HG03097 (cell line): Measurements from ENCODE around the gene TRPT1.

Experiments used
- ATAC-seq: cut with Tn5 transposase; IDR thresholded peaks from one replicate; pipeline ENCODE4 v1.9.1; 2021; ENCODE audit not compliant: unreplicated experiment, low FRiP score

TRPT1 gene

DNA sequence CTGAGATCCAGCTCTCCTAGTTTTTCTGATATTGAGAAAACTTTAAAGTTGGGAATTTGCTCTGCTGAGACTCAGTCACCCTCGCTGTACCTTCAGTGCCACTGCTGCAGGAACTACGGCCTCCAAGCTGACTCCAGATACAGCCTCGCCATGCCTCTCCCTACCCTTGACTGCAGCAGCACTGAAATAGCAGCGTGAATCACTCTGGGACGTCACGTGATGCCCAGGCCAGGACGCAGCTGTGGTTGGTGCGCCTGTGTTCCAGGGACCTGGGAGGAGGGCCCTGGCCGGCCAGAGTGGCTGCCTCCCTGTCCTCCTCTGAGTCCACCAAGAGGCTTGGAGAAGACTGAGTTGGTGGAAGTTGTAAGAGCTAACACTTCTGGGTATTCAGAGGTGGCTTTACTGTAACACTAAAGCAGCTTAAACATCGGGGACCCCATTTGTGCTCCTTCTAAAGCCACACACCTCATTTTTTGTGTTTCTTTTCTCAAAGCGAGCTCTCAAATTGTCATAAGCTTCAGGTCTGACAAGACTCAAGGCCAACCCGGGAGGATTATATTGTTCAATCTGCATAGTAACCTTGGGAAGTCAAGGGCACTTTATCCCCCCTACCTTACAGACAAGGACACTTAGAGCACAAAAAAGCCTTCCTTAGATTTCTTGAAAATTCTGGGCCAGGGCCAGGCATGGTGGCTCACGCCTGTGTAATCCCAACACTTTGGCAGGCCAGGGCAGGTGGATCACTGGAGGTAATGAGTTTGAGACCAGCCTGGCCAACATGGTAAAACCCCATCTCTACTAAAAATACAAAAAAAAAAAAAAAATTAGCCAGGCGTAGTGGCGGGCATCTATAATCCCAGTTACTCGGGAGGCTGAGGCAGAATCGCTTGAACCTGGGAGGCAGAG, 44.2 kb downstream of the TRPT1 start:
- no peak for ATAC-seq

DNA sequence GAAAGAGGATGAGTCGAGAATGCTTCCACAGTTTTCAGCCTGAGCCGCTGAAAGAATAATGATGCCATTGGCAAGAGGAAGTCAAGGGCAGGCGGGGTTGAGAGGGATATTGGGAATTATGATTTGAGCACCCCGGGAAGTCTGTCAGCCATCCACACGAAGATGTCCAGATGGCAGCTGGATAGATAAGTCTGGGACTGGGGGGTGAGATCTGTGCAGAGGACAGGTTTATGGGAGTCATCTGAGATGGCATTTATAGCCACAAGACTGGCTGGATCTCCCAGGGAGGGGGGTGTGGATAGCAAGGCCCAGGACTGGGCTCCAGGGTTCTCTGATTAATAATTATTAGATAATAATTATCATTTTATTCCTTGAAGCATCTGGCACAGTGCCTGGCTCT, 45.1 kb downstream of the TRPT1 start:
- no peak for ATAC-seq

DNA sequence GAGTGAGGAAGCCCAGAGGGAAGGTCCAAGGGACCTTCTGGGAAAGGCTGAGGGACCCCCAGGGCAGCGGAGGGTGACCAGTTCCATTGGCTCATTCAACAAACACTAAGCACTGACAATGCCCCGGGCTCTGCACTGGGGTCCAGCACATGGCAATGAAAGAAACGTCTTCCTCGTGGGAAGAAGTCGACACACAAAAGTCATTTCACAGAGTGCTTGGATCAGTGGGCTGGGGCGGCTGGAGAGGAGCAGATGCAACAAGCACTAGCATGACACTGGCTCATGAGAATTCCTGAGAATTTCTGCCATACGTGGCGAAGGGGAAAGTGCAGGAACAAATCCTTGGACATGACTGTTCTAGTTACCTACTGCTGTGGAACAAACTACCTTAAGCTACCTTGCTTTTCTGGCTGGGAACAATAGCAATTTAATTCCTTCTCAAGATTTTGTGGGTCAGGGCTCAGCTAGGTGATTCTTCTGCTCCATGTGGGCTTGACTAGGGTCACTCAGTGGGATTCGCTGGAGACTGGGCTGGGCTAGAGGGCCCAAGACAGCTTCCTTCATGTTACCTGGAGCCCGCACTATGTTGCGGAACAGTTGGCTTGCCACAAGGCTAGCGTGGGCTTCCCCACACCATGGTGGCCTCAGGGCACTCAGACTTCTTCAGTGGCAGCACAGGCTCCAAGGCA, 46.9 kb downstream of the TRPT1 start:
- ATAC-seq: no peak

DNA sequence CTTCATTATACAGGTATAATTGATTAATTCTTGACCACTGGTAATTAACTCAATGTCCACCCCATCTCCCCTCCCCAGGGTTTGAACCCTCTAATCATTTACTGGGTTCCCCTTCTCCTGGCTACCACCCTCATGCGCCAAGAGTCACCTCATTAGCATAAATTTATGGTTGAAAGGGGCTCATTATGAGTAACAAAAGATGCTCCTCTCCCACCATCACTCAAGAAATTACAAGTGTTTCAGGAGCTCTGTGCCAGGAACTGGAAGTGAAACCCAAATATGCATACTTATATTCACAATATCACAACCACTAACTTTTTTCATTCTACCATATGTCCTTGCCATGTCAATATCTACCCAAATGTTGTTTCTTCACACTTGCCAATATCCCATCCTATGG, 47.8 kb downstream of the TRPT1 start:
- no peak for ATAC-seq

DNA sequence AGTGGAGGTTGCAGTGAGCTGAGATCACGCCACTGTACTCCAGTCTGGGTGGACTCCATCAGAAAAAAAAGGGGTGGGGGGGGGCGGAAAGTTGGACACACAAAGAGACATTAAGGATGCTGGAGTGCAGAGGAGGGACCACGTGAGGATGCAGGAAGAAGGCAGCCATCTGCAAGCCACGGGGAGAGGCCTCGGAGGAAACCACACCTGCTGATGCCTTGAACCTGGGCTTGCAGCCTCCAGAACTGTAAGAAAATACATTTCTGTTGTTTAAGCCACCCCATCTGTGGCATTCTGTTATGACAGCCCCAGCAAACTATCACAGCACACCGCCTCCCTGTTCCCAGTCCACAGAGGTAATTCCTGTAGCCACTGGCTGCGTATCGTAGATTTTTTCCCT, 49.2 kb downstream of the TRPT1 start:
- ATAC-seq: no peak
